MM.1S (cell line): ENCODE measurements around the gene KAT6B.

Experiments used
- EZH2 ChIP-seq: fragments of 300-600 bp; sonication (generic); optimal IDR thresholded peaks from 2 replicates; pipeline ENCODE3; 2017; ENCODE audit warnings: low read depth, mild to moderate bottlenecking, antibody characterized with exemption, low read length, mixed read lengths
- EZH2phosphoT487 ChIP-seq: fragments of 300-600 bp; sonication (generic); IDR thresholded peaks from 2 replicates; pipeline ENCODE4 v1.6.1; 2018; ENCODE audit warnings: antibody characterized with exemption, low read length
- TF ChIP-seq, protein P1 (sequence below): fragments of 300-600 bp; sonication (generic); IDR thresholded peaks from 2 replicates; pipeline ENCODE4 v1.5.1; 2016; ENCODE audit warnings: antibody characterized with exemption, low read length, mixed read lengths

- TF ChIP-seq, protein P1, sequence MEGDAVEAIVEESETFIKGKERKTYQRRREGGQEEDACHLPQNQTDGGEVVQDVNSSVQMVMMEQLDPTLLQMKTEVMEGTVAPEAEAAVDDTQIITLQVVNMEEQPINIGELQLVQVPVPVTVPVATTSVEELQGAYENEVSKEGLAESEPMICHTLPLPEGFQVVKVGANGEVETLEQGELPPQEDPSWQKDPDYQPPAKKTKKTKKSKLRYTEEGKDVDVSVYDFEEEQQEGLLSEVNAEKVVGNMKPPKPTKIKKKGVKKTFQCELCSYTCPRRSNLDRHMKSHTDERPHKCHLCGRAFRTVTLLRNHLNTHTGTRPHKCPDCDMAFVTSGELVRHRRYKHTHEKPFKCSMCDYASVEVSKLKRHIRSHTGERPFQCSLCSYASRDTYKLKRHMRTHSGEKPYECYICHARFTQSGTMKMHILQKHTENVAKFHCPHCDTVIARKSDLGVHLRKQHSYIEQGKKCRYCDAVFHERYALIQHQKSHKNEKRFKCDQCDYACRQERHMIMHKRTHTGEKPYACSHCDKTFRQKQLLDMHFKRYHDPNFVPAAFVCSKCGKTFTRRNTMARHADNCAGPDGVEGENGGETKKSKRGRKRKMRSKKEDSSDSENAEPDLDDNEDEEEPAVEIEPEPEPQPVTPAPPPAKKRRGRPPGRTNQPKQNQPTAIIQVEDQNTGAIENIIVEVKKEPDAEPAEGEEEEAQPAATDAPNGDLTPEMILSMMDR = no peak
- TF ChIP-seq EZH2 (no peak), EZH2phosphoT487 (no peak)
Observed at GRCh38 chr10:75035975-75036708, 209.7 kb downstream of the KAT6B start.
